Endothelial cell (in vitro differentiated cells): ENCODE results near the gene GMDS. TPM values are rescaled to one million over a fixed set of nuclear protein-coding genes. Genes with fewer than 3 reads are reported as not detected.

Experiments
- DNase-seq: peaks from one replicate; pipeline ENCODE4 v3.0.0; 2021; ENCODE audit warnings: low spot score
- H3K27ac Mint-ChIP-seq: one replicate; pipeline ENCODE4 v1.8.0; 2021; ENCODE audit warnings: mixed read lengths, inconsistent platforms; ENCODE audit not compliant: unreplicated experiment
- H3K27me3 Mint-ChIP-seq: one replicate; pipeline ENCODE4 v1.8.0; 2021; ENCODE audit warnings: mild to moderate bottlenecking, moderate library complexity, mixed read lengths, inconsistent platforms; ENCODE audit not compliant: unreplicated experiment
- H3K36me3 Mint-ChIP-seq: one replicate; pipeline ENCODE4 v1.8.0; 2021; ENCODE audit warnings: mild to moderate bottlenecking, low read depth, mixed read lengths, inconsistent platforms; ENCODE audit not compliant: unreplicated experiment
- H3K4me1 Mint-ChIP-seq: one replicate; pipeline ENCODE4 v1.8.0; 2021; ENCODE audit warnings: mild to moderate bottlenecking, mixed read lengths, inconsistent platforms; ENCODE audit not compliant: unreplicated experiment
- H3K4me3 Mint-ChIP-seq: one replicate; pipeline ENCODE4 v1.8.0; 2021; ENCODE audit warnings: mild to moderate bottlenecking, mixed read lengths, inconsistent platforms; ENCODE audit not compliant: unreplicated experiment
- H3K9me3 Mint-ChIP-seq: one replicate; pipeline ENCODE4 v1.8.0; 2021; ENCODE audit warnings: mixed read lengths, inconsistent platforms; ENCODE audit not compliant: unreplicated experiment
- total RNA-seq: library from RNA; stranded (reverse); fragmentation: NEBNext Ultra II Directional; extraction: Animal tissue kit (Norgen Biotek cat#: 25700); gene quantifications from one replicate; pipeline ENCODE4 v1.2.1, GENCODE V29; 2021; ENCODE audit not compliant: unreplicated experiment
- TF ChIP-seq, protein P1 (sequence below): fragments of 200-600 bp; sonication (generic); IDR thresholded peaks from one replicate; pipeline ENCODE4 v1.5.0; 2021; ENCODE audit warnings: antibody characterized with exemption; ENCODE audit not compliant: unreplicated experiment

GMDS gene
- total RNA-seq, 1 donor from 2014 or later: 36.0 TPM

- DNase-seq: no peak
- H3K27ac Mint-ChIP-seq: no peak overlapping the region
- no peak overlapping the region for H3K4me3 Mint-ChIP-seq
- H3K9me3 Mint-ChIP-seq: no peaks in the 10 kb centered on the region
- H3K27me3 Mint-ChIP-seq: no peaks in the 10 kb centered on the region
- H3K4me1 Mint-ChIP-seq: peaks cover 22% of the 10 kb centered on the region
- TF ChIP-seq, protein P1, sequence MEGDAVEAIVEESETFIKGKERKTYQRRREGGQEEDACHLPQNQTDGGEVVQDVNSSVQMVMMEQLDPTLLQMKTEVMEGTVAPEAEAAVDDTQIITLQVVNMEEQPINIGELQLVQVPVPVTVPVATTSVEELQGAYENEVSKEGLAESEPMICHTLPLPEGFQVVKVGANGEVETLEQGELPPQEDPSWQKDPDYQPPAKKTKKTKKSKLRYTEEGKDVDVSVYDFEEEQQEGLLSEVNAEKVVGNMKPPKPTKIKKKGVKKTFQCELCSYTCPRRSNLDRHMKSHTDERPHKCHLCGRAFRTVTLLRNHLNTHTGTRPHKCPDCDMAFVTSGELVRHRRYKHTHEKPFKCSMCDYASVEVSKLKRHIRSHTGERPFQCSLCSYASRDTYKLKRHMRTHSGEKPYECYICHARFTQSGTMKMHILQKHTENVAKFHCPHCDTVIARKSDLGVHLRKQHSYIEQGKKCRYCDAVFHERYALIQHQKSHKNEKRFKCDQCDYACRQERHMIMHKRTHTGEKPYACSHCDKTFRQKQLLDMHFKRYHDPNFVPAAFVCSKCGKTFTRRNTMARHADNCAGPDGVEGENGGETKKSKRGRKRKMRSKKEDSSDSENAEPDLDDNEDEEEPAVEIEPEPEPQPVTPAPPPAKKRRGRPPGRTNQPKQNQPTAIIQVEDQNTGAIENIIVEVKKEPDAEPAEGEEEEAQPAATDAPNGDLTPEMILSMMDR: no peak
- no peaks in the 10 kb centered on the region for H3K36me3 Mint-ChIP-seq
Observed at GRCh38 chr6:2020909-2021308, 224.5 kb downstream of the GMDS start.

GRCh38 chr6:2019051-2019450 is 226.4 kb downstream of the GMDS start:
- TF ChIP-seq, protein P1: no peak
- Mint-ChIP-seq H3K27ac (no peak overlapping the region), H3K4me1 (peaks cover 18% of the 10 kb centered on the region), H3K4me3 (no peak overlapping the region), H3K36me3 (no peaks in the 10 kb centered on the region), H3K27me3 (no peaks in the 10 kb centered on the region), H3K9me3 (no peaks in the 10 kb centered on the region)
- DNase-seq: no peak

DNA sequence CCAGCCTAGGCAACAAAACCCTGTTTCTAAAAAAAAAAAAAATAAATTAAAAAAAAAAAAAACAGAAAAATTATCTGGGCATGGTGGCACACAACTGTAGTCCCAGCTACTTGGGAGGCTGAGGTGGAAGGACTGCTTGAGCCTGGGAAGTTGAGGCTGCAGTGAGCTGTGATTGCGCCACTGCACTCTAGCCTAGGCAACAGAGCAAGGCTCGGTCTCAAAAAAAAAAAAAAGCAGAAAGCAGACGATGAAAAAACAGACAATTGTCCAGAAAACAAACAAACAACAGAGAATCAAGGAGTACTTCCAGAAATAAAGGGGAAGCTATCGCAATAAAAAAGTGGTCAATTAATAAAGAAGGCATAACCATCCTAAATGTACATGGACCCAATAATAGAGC is 229.4 kb downstream of the GMDS start:
- H3K36me3 Mint-ChIP-seq: no peaks in the 10 kb centered on the region
- H3K4me1 Mint-ChIP-seq: peaks cover 4% of the 10 kb centered on the region
- no peak for DNase-seq
- no peaks in the 10 kb centered on the region for H3K27me3 Mint-ChIP-seq
- TF ChIP-seq, protein P1: no peak
- no peaks in the 10 kb centered on the region for H3K9me3 Mint-ChIP-seq
- no peak overlapping the region for H3K27ac Mint-ChIP-seq
- H3K4me3 Mint-ChIP-seq: no peak overlapping the region

DNA sequence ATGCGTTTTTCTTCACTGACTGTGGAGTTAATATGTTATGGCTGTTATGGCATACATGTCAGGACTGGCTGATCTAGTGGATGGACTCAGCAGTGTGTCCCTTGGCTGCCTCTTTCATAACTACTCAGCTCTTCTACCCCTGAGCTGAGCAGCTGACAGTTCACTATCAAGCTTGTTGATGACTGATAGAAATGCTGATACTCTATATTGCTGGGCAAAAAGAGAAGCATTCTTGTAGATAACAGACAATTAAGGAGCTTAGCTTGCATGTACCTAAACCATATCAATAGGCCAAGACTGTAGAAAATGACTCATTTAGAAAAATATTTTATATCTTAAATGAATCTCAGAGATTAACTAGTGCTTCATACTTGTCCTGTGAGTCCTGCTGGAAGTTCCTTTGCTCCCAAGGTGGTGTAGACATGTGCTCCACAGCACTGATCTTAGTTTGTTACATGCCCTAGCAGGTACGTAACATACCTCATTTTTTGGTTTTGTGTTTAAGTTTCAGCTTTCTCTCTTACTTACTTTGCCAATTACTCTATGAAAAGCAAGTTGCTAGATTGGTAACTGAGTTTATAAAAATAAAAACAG is 236.9 kb downstream of the GMDS start:
- Mint-ChIP-seq H3K4me3 (no peak overlapping the region), H3K36me3 (no peaks in the 10 kb centered on the region), H3K27me3 (peaks cover 1% of the 10 kb centered on the region), H3K9me3 (no peaks in the 10 kb centered on the region), H3K4me1 (no peaks in the 10 kb centered on the region), H3K27ac (no peak overlapping the region)
- DNase-seq: no peak
- TF ChIP-seq, protein P1: no peak

DNA sequence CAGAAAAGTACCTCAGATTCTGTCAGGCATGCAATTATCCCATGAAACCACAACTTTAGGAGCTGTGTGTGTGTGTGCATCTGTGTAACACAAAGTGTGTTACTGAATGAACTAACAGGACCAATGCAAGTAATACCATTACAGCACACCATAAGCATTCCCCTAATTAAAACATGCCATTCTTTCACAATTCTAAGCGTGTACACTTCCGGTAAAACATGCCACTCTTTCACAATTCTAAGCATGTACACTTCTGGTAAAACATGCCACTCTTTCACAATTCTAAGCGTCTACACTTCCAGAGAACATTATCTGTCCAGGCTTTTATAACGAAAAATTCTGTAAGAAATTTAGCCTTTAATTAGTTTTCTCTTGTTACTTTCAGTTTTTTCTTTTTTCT is 238.2 kb downstream of the GMDS start:
- peaks cover 1% of the 10 kb centered on the region for H3K27me3 Mint-ChIP-seq
- H3K4me3 Mint-ChIP-seq: no peak overlapping the region

More for the DNA sequence above, 238.2 kb downstream of the GMDS start:
- Mint-ChIP-seq H3K27ac (no peak overlapping the region), H3K36me3 (no peaks in the 10 kb centered on the region), H3K9me3 (no peaks in the 10 kb centered on the region), H3K4me1 (no peaks in the 10 kb centered on the region)
- TF ChIP-seq, protein P1: no peak
- no peak for DNase-seq
